Measurements from ENCODE around the gene SCLY. TPM values are rescaled to one million over a fixed set of nuclear protein-coding genes. Genes with fewer than 3 reads are reported as not detected.

SCLY gene
- total and polyA plus RNA-seq, 2 of the 13 experiments (the other 11 are each of a cell fraction or from before 2014, with no cell fraction given) = 27.9 to 38.6 TPM

- TF ChIP-seq ZNF318 (CRISPR knock-in tag; IDR thresholded peaks at IDR 0.05) (no peak), SOX13 (IDR thresholded peaks at IDR 0.05) (no peak), SOX13 (CRISPR knock-in tag; conservative IDR thresholded peaks at IDR 0.05 in 1 of 2, IDR thresholded peaks at IDR 0.05 in 1 of 2) (0 out of 4 replicates have a peak, but pooled peaks of 1 of the 2 experiments have one; percentile 11), ZNF274 (CRISPR knock-in tag; IDR thresholded peaks at IDR 0.05) (0 out of 2 replicates have a peak, but pooled peaks have one; percentile 42), ZSCAN21 (CRISPR knock-in tag; IDR thresholded peaks at IDR 0.05; ENCODE audit: borderline replicate concordance) (no peak; the same call in 1 of the 2 replicates), ZNF501 (CRISPR knock-in tag; IDR thresholded peaks at IDR 0.05) (no peak), HOXA9 (CRISPR knock-in tag; IDR thresholded peaks at IDR 0.05; ENCODE audit: borderline replicate concordance) (no peak), TP53 (CRISPR knock-in tag; conservative IDR thresholded peaks at IDR 0.05) (no peak), GTF2F1 (IDR thresholded peaks at IDR 0.05; ENCODE audit: low read length) (no peak), RELA (CRISPR knock-in tag; IDR thresholded peaks at IDR 0.05) (no peak), MED13 (CRISPR knock-in tag; IDR thresholded peaks at IDR 0.05) (no peak), ZBTB21 (CRISPR knock-in tag; IDR thresholded peaks at IDR 0.05) (0 out of 2 replicates have a peak, but pooled peaks have one; percentile 28), ZNF713 (CRISPR knock-in tag; IDR thresholded peaks at IDR 0.05) (no peak), SMC3 (IDR thresholded peaks at IDR 0.05; ENCODE audit: low read length) (no peak), ZBTB38 (CRISPR knock-in tag; IDR thresholded peaks at IDR 0.05) (peak; percentile 71; the same call in 1 of the 2 replicates), ZBTB42 (CRISPR knock-in tag; IDR thresholded peaks at IDR 0.05) (no peak), ZFP36L1 (CRISPR knock-in tag; IDR thresholded peaks at IDR 0.05) (no peak), U2AF1 (optimal IDR thresholded peaks at IDR 0.05; ENCODE audit: low read depth, low read length) (no peak), ZNF597 (CRISPR knock-in tag; IDR thresholded peaks at IDR 0.05) (no peak), ZNF17 (CRISPR knock-in tag; IDR thresholded peaks at IDR 0.05) (no peak)
Observed at GRCh38 chr2:238107525-238108422, 47.0 kb downstream of the SCLY start (continued).
